ENCODE results near the gene CWC22. TPM values are rescaled to one million over a fixed set of nuclear protein-coding genes. Genes with fewer than 3 reads are reported as not detected.

CWC22 gene
- total and polyA plus RNA-seq, 2 donors (not counting 1 experiment from before 2014, with no cell fraction given) = 6.4 to 22.5 TPM

GRCh38 chr2:180004731-180005130 lies 2.4 kb downstream of the CWC22 start:
- Histone ChIP-seq H3K4me2 (ENCODE audit: extremely low read depth, insufficient read depth, low read length) (no peak overlapping the region), H3K36me3 (ENCODE audit: control insufficient read depth, insufficient read depth, low read length) (no peaks in the 10 kb centered on the region), H3K79me2 (ENCODE audit: control insufficient read depth, insufficient read depth, low read length) (peaks cover 48% of the 10 kb centered on the region), H3K27me3 (ENCODE audit: control insufficient read depth, insufficient read depth, low read length) (no peaks in the 10 kb centered on the region), H3K4me1 (ENCODE audit: control insufficient read depth, extremely low read depth, insufficient read depth, low read length) (no peaks in the 10 kb centered on the region), H3K27ac (ENCODE audit: insufficient read depth, low read length) (no peak overlapping the region), H3K9me3 (ENCODE audit: control insufficient read depth, insufficient read depth, low read depth, low read length) (no peaks in the 10 kb centered on the region), H4K20me1 (ENCODE audit: control insufficient read depth, extremely low read depth, insufficient read depth, low read length) (no peaks in the 10 kb centered on the region), H2AFZ (ENCODE audit: low read length) (no peak overlapping the region), H3K4me3 (replicated peaks in 1 of 4; ENCODE audit: control extremely low read depth in 1 of 4, insufficient read depth in 1 of 4, low read depth in 3 of 4, low read length in 4 of 4) (no peak overlapping the region), H3K9ac (ENCODE audit: insufficient read depth, low read length) (no peak overlapping the region)
- peak in 1 of 2 donors; percentile 52 for DNase-seq (ENCODE audit: low read depth in 2 of 2)
- no peak for TF ChIP-seq CTCF (conservative IDR thresholded peaks at IDR 0.05 in 1 of 2, IDR thresholded peaks at IDR 0.05 in 1 of 2; ENCODE audit: low read depth in 1 of 2, low read length in 2 of 2)
- no peak for TF ChIP-seq EZH2 (IDR thresholded peaks at IDR 0.05; ENCODE audit: low read length, missing control alignments)

GRCh38 chr2:180003559-180003958 lies 3.5 kb downstream of the CWC22 start:
- Histone ChIP-seq H3K4me2 (ENCODE audit: extremely low read depth, insufficient read depth, low read length) (no peak overlapping the region), H3K9me3 (ENCODE audit: control insufficient read depth, insufficient read depth, low read depth, low read length) (no peaks in the 10 kb centered on the region), H2AFZ (ENCODE audit: low read length) (no peak overlapping the region), H3K4me3 (replicated peaks in 1 of 4; ENCODE audit: control extremely low read depth in 1 of 4, insufficient read depth in 1 of 4, low read depth in 3 of 4, low read length in 4 of 4) (no peak overlapping the region), H3K79me2 (ENCODE audit: control insufficient read depth, insufficient read depth, low read length) (peaks cover 55% of the 10 kb centered on the region), H3K27ac (ENCODE audit: insufficient read depth, low read length) (no peak overlapping the region), H3K4me1 (ENCODE audit: control insufficient read depth, extremely low read depth, insufficient read depth, low read length) (no peaks in the 10 kb centered on the region), H3K36me3 (ENCODE audit: control insufficient read depth, insufficient read depth, low read length) (no peaks in the 10 kb centered on the region), H4K20me1 (ENCODE audit: control insufficient read depth, extremely low read depth, insufficient read depth, low read length) (no peaks in the 10 kb centered on the region), H3K27me3 (ENCODE audit: control insufficient read depth, insufficient read depth, low read length) (no peaks in the 10 kb centered on the region), H3K9ac (ENCODE audit: insufficient read depth, low read length) (no peak overlapping the region)
- no peak for TF ChIP-seq CTCF (conservative IDR thresholded peaks at IDR 0.05 in 1 of 2, IDR thresholded peaks at IDR 0.05 in 1 of 2; ENCODE audit: low read depth in 1 of 2, low read length in 2 of 2)
- TF ChIP-seq EZH2 (IDR thresholded peaks at IDR 0.05; ENCODE audit: low read length, missing control alignments) = no peak
- DNase-seq (ENCODE audit: low read depth in 2 of 2) = no peak

GRCh38 chr2:180003073-180003472 lies 4.0 kb downstream of the CWC22 start:
- no peaks in the 10 kb centered on the region for H3K9me3 ChIP-seq (ENCODE audit: control insufficient read depth, insufficient read depth, low read depth, low read length)
- no peak overlapping the region for H3K4me2 ChIP-seq (ENCODE audit: extremely low read depth, insufficient read depth, low read length)
- H3K79me2 ChIP-seq (ENCODE audit: control insufficient read depth, insufficient read depth, low read length) = peaks cover 58% of the 10 kb centered on the region
- DNase-seq (ENCODE audit: low read depth in 2 of 2) = no peak
- H3K27me3 ChIP-seq (ENCODE audit: control insufficient read depth, insufficient read depth, low read length) = no peaks in the 10 kb centered on the region
- no peak overlapping the region for H3K4me3 ChIP-seq (replicated peaks in 1 of 4; ENCODE audit: control extremely low read depth in 1 of 4, insufficient read depth in 1 of 4, low read depth in 3 of 4, low read length in 4 of 4)
- no peaks in the 10 kb centered on the region for H3K4me1 ChIP-seq (ENCODE audit: control insufficient read depth, extremely low read depth, insufficient read depth, low read length)
- H3K36me3 ChIP-seq (ENCODE audit: control insufficient read depth, insufficient read depth, low read length) = no peaks in the 10 kb centered on the region
- no peak overlapping the region for H2AFZ ChIP-seq (ENCODE audit: low read length)
- H3K27ac ChIP-seq (ENCODE audit: insufficient read depth, low read length) = no peak overlapping the region
- TF ChIP-seq CTCF (conservative IDR thresholded peaks at IDR 0.05 in 1 of 2, IDR thresholded peaks at IDR 0.05 in 1 of 2; ENCODE audit: low read depth in 1 of 2, low read length in 2 of 2) (no peak), EZH2 (IDR thresholded peaks at IDR 0.05; ENCODE audit: low read length, missing control alignments) (no peak)
- H3K9ac ChIP-seq (ENCODE audit: insufficient read depth, low read length) = no peak overlapping the region
- H4K20me1 ChIP-seq (ENCODE audit: control insufficient read depth, extremely low read depth, insufficient read depth, low read length) = no peaks in the 10 kb centered on the region

Measured in fibroblast of lung (primary cell).